ENCODE measurements around the gene HLA-DPB1. TPM values are rescaled to one million over a fixed set of nuclear protein-coding genes. Genes with fewer than 3 reads are reported as not detected.
"Not testable (repeated sequence)": the region's sequence is repeated elsewhere in the genome, so short reads cannot be mapped to it uniquely, and the experiment has no call there.

Gene HLA-DPB1
- total and polyA plus RNA-seq, 9 donors: 7.9 to 15.8 (median 11.5) TPM

DNA sequence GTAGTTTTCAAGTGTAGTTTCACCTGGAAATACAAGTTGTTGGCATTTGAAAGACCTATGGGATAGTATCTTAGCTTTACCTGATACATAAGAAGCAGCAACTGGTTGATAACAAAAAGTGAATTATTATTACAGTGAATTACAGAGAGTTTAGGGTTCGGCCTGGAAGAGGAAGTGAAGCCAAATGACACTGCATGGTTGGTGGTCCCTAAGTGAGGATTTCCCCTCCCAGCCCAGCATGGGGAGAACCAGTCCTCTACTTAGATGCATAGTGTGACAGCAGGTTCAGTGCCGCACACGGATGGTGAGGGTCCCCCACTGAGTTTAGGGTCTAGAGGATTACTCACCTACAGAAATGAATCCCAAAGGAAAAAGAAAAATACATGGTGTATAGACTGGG is 18.1 kb downstream of the HLA-DPB1 start:
- peaks cover 3% of the 10 kb centered on the region for H3K27me3 ChIP-seq (ENCODE audit: control insufficient read depth, insufficient read depth, low read length)
- DNase-seq: no peak
- H3K27ac ChIP-seq (ENCODE audit: low read length): no peak overlapping the region
- H3K4me3 ChIP-seq (ENCODE audit: low read length): no peak overlapping the region
- no peaks in the 10 kb centered on the region for H3K4me1 ChIP-seq (ENCODE audit: control insufficient read depth, insufficient read depth, low read length)
- WGBS (ENCODE audit: insufficient coverage): 60% methylated on average over 1 of the region's 3 CpGs
- no peaks in the 10 kb centered on the region for H3K36me3 ChIP-seq (ENCODE audit: control insufficient read depth, insufficient read depth, low read length)
- no peaks in the 10 kb centered on the region for H3K9me3 ChIP-seq (replicated peaks; ENCODE audit: control insufficient read depth, low read depth, low read length)

DNA sequence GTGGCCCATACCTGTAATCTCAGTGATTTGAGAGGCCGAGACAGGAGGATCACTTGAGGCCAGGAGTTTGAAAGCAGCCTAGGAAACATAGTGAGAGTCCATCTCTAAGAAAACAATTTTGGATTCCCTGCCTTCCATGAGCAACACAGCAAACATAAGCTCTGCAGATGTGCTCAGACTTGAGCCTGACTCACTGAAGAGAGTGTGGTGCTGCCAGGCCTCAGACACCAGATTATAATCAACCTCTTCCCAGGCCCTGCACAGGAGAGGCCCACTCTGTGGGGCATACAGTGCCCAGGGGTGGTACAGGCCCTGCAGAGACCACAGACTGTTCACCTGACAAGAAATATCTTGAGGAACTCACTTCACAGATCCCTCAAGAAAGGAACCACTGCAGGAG is 19.9 kb downstream of the HLA-DPB1 start:
- H3K9me3 ChIP-seq (replicated peaks; ENCODE audit: control insufficient read depth, low read depth, low read length): no peaks in the 10 kb centered on the region
- 100% methylated on average over 1 of the region's 1 CpG for WGBS (ENCODE audit: insufficient coverage)
- no peak for DNase-seq
- H3K4me1 ChIP-seq (ENCODE audit: control insufficient read depth, insufficient read depth, low read length): no peaks in the 10 kb centered on the region
- H3K27me3 ChIP-seq (ENCODE audit: control insufficient read depth, insufficient read depth, low read length): peaks cover 2% of the 10 kb centered on the region
- no peak overlapping the region for H3K27ac ChIP-seq (ENCODE audit: low read length)
- no peak overlapping the region for H3K4me3 ChIP-seq (ENCODE audit: low read length)
- no peaks in the 10 kb centered on the region for H3K36me3 ChIP-seq (ENCODE audit: control insufficient read depth, insufficient read depth, low read length)

DNA sequence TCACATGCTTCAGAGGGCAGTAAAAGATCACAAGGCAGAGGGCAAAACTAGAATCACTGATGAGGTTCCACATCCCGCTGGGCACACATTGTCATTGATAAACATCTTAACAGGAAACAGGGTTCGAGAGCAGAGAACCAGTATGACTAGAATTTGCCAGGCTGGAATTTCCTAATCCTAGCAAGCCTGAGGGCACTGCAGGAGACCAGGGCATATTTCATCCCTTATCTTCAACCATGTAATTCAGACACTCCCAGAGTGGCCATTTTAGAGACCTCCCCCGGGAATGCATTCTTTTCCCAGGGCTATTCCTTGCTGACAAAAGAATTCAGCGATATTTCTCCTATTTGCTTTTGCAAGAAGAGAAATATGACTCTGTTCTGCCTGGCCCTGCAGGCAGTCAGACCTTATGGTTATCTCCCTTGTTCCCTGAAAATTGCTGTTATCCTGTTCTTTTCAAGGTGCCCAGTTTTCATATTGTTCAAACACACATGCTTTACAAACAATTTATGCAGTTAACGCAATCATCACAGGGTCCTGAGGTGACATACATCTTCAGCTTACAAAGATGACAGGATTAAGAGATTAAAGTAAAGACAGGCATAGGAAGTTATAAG is 25.4 kb downstream of the HLA-DPB1 start:
- not testable (repeated sequence) for H3K27me3 ChIP-seq (ENCODE audit: control insufficient read depth, insufficient read depth, low read length); H3K36me3 ChIP-seq (ENCODE audit: control insufficient read depth, insufficient read depth, low read length); H3K9me3 ChIP-seq (replicated peaks; ENCODE audit: control insufficient read depth, low read depth, low read length); H3K27ac ChIP-seq (ENCODE audit: low read length); DNase-seq; H3K4me3 ChIP-seq (ENCODE audit: low read length); H3K4me1 ChIP-seq (ENCODE audit: control insufficient read depth, insufficient read depth, low read length)
- WGBS (ENCODE audit: insufficient coverage): 67% methylated on average over 4 of the region's 5 CpGs

DNA sequence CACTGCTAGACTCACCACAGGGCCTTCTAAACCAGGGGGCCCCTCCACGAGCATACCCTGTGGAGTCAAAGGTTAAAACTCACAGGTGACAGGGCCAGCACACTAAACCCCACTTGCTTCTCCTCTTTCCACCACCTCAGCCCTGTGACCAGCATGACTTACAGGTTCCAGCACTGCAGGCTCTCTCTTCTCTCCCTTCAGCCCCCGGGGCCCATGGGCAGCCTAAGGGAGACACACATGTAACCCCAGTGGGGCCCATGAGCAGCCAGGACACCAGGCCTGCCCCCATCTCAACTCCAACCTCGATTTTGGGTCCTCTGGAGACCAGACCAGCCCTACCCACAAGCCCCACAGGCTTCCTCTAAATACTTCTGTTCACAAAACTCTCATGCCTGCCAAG is 28.0 kb downstream of the HLA-DPB1 start:
- no peak overlapping the region for H3K27ac ChIP-seq (ENCODE audit: low read length)
- no peak overlapping the region for H3K4me3 ChIP-seq (ENCODE audit: low read length)
- H3K4me1 ChIP-seq (ENCODE audit: control insufficient read depth, insufficient read depth, low read length): no peaks in the 10 kb centered on the region
- H3K9me3 ChIP-seq (replicated peaks; ENCODE audit: control insufficient read depth, low read depth, low read length): no peaks in the 10 kb centered on the region
- no peaks in the 10 kb centered on the region for H3K36me3 ChIP-seq (ENCODE audit: control insufficient read depth, insufficient read depth, low read length)
- DNase-seq: no peak
- peaks cover 14% of the 10 kb centered on the region for H3K27me3 ChIP-seq (ENCODE audit: control insufficient read depth, insufficient read depth, low read length)
- WGBS (ENCODE audit: insufficient coverage): 49% methylated on average over 3 of the region's 3 CpGs

DNA sequence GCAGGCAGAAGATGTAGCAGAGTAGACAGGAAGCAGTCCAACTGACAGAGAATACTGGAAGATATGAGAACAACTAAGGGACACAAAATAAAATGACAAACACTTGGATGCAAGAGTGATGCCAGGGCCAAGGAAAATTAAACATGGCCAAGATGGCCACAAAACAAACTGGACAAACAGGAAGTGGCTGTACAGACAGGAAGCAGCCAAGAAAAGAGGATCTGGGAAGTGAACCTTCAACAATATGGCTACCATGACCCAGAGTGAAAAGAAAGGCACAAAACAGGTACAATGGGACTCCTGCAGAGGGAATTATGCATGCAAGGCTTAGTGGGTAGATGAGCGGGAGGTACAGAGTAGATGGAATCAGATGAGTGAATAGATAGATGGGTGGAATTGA is 29.1 kb downstream of the HLA-DPB1 start:
- no peak for DNase-seq
- no peaks in the 10 kb centered on the region for H3K36me3 ChIP-seq (ENCODE audit: control insufficient read depth, insufficient read depth, low read length)
- WGBS (ENCODE audit: insufficient coverage): 100% methylated on average over 1 of the region's 1 CpG
- no peaks in the 10 kb centered on the region for H3K4me1 ChIP-seq (ENCODE audit: control insufficient read depth, insufficient read depth, low read length)
- H3K27me3 ChIP-seq (ENCODE audit: control insufficient read depth, insufficient read depth, low read length): peaks cover 14% of the 10 kb centered on the region
- no peak overlapping the region for H3K27ac ChIP-seq (ENCODE audit: low read length)
- no peak overlapping the region for H3K4me3 ChIP-seq (ENCODE audit: low read length)
- no peaks in the 10 kb centered on the region for H3K9me3 ChIP-seq (replicated peaks; ENCODE audit: control insufficient read depth, low read depth, low read length)

DNA sequence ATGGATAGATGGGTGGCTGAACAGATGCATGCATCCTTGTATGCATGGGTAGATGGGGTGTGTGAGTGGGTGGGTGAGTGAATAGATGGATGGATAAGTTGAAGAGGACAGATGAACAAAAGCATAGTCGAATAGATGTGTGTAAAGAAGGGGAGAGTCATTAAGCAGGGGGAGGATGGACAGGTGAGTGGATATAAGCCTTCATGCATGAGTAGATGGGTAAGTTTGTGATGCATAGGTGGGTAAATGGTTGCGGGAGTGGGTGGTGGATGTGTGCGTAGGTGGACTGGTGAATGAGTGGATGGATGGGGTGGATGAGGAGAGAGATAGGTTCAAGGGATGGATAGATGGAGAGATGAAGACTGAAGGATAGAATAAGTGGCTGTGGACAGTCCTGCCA is 29.6 kb downstream of the HLA-DPB1 start:
- WGBS (ENCODE audit: insufficient coverage): 97% methylated on average over 3 of the region's 3 CpGs
- Histone ChIP-seq H3K4me1 (ENCODE audit: control insufficient read depth, insufficient read depth, low read length) (no peaks in the 10 kb centered on the region), H3K27ac (ENCODE audit: low read length) (no peak overlapping the region), H3K36me3 (ENCODE audit: control insufficient read depth, insufficient read depth, low read length) (no peaks in the 10 kb centered on the region), H3K9me3 (replicated peaks; ENCODE audit: control insufficient read depth, low read depth, low read length) (no peaks in the 10 kb centered on the region), H3K27me3 (ENCODE audit: control insufficient read depth, insufficient read depth, low read length) (peaks cover 14% of the 10 kb centered on the region), H3K4me3 (ENCODE audit: low read length) (no peak overlapping the region)
- DNase-seq: no peak

DNA sequence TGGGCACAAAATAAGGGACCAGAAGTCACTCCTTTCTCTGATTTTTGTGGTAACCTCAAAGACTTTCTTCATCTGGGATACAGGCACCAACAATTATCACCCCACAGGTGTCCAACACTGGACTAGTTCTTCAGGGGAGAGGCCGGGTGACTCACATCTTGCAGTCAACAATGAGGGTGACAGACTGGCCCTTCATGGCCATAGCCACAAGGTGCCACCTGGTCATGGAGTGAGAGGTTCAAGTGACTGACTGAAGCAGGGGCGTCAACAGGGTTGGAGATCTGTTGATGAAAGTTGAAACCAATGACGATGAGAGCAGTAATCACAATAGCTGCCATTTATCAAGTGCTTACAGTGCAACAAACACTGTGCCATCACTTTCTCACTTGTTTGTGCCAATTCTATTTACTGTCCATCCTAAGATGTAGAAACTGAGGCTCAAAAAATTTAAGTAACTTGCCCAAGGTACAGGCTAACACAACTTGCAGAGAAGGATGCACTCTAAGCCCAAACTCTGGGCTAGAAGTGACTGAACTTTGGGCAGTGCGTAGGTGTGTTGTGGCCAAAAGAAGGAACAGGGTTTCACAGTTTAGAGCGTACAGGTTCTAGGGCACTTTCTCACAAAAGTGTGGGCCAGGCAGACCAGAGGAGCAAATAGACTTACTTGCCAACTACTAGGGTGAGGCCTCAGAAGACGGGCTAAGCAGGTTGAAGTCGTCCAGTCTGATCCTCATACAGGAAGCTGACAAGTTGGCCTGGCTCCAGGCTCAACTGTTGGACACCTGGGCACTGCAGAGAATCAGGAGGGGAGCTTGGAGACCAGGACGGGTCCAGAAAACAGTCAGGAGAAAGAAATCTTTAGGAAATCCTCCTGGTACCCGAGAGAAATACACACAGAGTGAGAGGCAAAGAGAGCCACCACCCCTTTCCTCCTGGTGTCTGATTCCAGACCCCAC is 30.4 kb downstream of the HLA-DPB1 start:
- Histone ChIP-seq H3K27ac (ENCODE audit: low read length) (no peak overlapping the region), H3K27me3 (ENCODE audit: control insufficient read depth, insufficient read depth, low read length) (peaks cover 14% of the 10 kb centered on the region), H3K9me3 (replicated peaks; ENCODE audit: control insufficient read depth, low read depth, low read length) (no peaks in the 10 kb centered on the region), H3K4me1 (ENCODE audit: control insufficient read depth, insufficient read depth, low read length) (no peaks in the 10 kb centered on the region), H3K36me3 (ENCODE audit: control insufficient read depth, insufficient read depth, low read length) (no peaks in the 10 kb centered on the region), H3K4me3 (ENCODE audit: low read length) (no peak overlapping the region)
- 67% methylated on average over 6 of the region's 9 CpGs for WGBS (ENCODE audit: insufficient coverage)
- DNase-seq: no peak

DNA sequence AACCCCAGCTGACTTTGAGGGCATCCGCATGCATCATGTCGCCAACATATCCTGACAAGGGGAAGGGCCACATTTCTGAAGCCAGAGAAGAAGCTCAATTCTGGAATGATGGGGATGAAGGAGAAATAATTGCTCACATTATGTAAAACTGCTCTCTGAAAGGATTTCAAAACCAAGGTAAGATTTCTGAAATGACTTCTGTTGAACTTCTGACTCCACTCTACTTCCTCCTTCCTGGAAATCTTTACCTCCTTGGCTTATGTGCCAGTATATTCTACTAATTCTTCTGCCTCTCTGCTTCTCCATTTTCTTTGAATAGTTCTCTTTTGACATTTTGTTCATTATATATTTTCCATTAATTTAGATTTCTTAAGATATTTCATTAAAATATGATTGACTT is 31.9 kb downstream of the HLA-DPB1 start:
- WGBS (ENCODE audit: insufficient coverage): no CpG with 5 or more reads among the region's 2 CpGs
- Histone ChIP-seq H3K4me1 (ENCODE audit: control insufficient read depth, insufficient read depth, low read length) (no peaks in the 10 kb centered on the region), H3K4me3 (ENCODE audit: low read length) (no peak overlapping the region), H3K27ac (ENCODE audit: low read length) (no peak overlapping the region), H3K36me3 (ENCODE audit: control insufficient read depth, insufficient read depth, low read length) (no peaks in the 10 kb centered on the region), H3K9me3 (replicated peaks; ENCODE audit: control insufficient read depth, low read depth, low read length) (no peaks in the 10 kb centered on the region), H3K27me3 (ENCODE audit: control insufficient read depth, insufficient read depth, low read length) (peaks cover 21% of the 10 kb centered on the region)
- no peak for DNase-seq

DNA sequence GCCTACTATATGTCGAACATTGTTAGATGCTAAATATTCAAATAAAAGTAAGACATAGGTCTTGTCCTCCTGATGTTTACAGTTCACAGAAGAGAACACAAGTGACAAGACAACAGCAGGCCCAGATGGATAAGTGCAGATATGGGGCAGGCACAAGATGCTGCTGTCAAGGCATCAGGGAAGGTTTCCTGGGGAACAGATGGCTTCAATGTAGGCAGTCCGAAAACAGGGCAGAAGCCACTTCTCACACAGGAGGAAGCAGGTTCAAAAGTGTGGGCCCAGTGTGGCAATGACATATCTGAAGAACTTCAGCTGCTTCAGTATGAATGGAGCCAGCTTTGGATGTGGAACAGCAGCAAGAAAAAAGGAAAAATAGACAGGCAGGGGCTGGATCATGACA is 32.5 kb downstream of the HLA-DPB1 start:
- H3K36me3 ChIP-seq (ENCODE audit: control insufficient read depth, insufficient read depth, low read length): no peaks in the 10 kb centered on the region
- WGBS (ENCODE audit: insufficient coverage): no CpG with 5 or more reads among the region's 2 CpGs
- H3K27me3 ChIP-seq (ENCODE audit: control insufficient read depth, insufficient read depth, low read length): peaks cover 24% of the 10 kb centered on the region
- no peaks in the 10 kb centered on the region for H3K4me1 ChIP-seq (ENCODE audit: control insufficient read depth, insufficient read depth, low read length)
- no peak for DNase-seq
- H3K9me3 ChIP-seq (replicated peaks; ENCODE audit: control insufficient read depth, low read depth, low read length): no peaks in the 10 kb centered on the region
- no peak overlapping the region for H3K27ac ChIP-seq (ENCODE audit: low read length)
- no peak overlapping the region for H3K4me3 ChIP-seq (ENCODE audit: low read length)

DNA sequence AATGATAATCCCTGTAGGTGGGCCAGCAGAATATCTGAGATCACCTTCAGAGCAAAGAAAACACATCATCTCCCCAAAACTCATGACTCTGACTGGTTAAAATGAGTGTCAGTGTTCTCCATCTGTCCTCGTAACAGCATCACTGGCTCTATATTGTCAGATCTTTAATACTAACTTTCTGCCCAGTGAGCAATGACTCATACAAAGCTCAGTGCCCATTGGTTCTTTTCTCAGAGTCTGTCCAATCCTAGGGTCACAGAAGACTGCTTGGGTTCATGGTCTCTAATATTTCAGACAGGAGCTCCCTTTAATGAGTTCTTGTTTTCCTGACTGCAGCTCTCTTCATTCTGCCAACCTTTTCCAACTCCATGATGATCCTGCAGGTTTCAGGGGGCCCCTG is 36.4 kb downstream of the HLA-DPB1 start:
- peaks cover 47% of the 10 kb centered on the region for H3K27me3 ChIP-seq (ENCODE audit: control insufficient read depth, insufficient read depth, low read length)
- no peak overlapping the region for H3K27ac ChIP-seq (ENCODE audit: low read length)
- peak; percentile 71 for DNase-seq
- no peaks in the 10 kb centered on the region for H3K4me1 ChIP-seq (ENCODE audit: control insufficient read depth, insufficient read depth, low read length)
- no peak overlapping the region for H3K4me3 ChIP-seq (ENCODE audit: low read length)
- WGBS (ENCODE audit: insufficient coverage): 27% methylated on average over 1 of the region's 1 CpG
- H3K9me3 ChIP-seq (replicated peaks; ENCODE audit: control insufficient read depth, low read depth, low read length): no peaks in the 10 kb centered on the region
- H3K36me3 ChIP-seq (ENCODE audit: control insufficient read depth, insufficient read depth, low read length): no peaks in the 10 kb centered on the region
